Skin epidermis (tissue), 12 donors: ENCODE results near the gene MGME1.

Experiments used
- H3K27ac ChIP-seq, 21 experiments: fragments of 200-600 bp; sonication (generic) in 11 of 21; one replicate each; pipeline ENCODE4 v1.5.0; 2020; ENCODE audit warnings: mild to moderate bottlenecking in 3 of 21, inconsistent platforms in 2 of 21, moderate library complexity in 2 of 21
- H3K4me3 ChIP-seq, 7 experiments: fragments of 200-600 bp; sonication (generic) in 2 of 7; one replicate each; pipeline ENCODE4 v1.5.0; 2020; ENCODE audit warnings: inconsistent platforms in 2 of 7, mild to moderate bottlenecking in 2 of 7, moderate library complexity in 1 of 7

The MGME1 gene

DNA sequence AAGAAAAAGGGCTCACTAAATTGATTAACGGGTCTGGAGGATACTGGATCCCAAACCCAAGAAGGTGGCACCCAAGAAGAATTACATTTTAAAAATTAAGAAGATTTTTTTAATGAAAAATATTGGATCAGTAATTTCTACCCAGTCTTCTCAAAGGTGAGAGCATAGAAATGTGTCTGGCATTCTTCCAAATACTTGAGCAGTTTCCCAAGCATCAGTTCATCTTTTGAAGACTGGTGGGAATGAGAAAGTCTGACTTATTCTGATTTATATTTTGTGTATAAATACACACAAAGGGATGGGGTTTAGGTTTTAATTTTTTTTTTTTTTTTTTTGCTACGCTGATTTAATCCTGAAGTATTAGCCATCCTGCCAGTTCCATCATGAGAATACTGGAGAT lies 3.3 kb downstream of the MGME1 start:
- peak overlapping the region in 16 of 21 experiments; percentile 9 to 99 (median 97) for H3K27ac ChIP-seq
- peak overlapping the region in 5 of 7 experiments; percentile 8 to 88 (median 84) for H3K4me3 ChIP-seq

DNA sequence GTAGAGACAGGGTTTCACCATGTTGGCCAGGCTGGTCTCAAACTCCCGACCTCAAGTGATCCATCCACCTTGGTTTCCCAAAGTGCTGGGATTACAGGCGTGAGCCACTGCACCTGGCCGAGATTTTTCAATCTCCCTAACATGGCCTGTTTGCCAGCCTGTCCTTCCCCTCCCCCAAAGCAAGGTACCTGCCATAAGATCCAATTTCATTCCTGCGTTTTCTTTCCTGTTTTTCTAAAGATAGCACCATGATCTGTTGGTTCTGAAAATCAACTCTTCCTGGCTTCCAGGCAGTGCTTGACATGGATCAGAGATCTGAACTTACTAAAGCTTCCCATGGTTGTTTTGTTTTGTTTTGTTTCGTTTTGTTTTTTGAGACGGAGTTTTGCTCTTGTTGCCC lies 7.5 kb downstream of the MGME1 start:
- Histone ChIP-seq H3K27ac (no peak overlapping the region), H3K4me3 (no peak overlapping the region)

DNA sequence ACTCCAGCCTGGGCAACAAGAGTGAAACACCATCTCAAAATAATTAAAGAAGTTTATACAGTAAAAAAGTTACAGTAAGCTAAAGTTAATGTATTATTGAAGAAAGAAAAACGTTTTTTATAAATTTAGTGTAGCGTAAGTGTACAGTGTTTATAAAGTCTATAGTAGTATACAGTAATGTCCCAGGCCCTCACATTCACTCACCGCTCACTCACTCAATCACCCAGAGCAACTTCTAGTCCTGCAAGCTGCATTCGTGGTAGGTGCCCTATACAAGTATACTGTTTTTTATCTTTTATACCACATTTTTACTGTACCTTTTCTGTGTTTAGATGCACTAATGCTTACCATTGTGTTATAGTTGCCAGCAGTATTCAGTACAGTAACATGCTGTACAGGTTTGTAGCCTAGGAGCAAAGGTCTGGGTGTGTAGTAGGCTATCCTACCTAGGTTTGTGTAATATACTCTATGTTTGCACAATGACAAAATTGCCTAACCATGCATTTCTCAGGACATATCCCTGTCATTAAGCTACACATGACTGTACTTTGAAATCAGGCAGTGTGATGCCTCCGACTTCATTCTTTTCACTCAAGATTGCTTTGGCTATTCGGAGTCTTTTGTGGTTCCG lies 16.7 kb downstream of the MGME1 start:
- no peak overlapping the region for H3K27ac ChIP-seq
- H3K4me3 ChIP-seq, result no peak overlapping the region

DNA sequence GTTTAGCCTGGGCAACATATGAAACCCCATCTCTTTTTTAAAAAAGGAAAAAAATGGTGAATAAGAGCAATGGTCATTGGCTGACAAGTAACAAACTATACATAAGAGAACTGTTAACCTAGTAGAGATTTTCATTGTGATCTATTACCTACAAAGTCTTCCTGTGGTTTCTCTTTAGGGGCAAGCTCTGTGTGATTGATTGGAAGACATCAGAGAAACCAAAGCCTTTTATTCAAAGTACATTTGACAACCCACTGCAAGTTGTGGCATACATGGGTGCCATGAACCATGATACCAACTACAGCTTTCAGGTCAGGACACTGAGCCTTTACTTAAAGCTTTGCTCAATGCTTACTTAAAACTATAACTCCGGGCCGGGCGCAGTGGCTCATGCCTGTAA lies 19.2 kb downstream of the MGME1 start:
- H3K4me3 ChIP-seq, result no peak overlapping the region

DNA sequence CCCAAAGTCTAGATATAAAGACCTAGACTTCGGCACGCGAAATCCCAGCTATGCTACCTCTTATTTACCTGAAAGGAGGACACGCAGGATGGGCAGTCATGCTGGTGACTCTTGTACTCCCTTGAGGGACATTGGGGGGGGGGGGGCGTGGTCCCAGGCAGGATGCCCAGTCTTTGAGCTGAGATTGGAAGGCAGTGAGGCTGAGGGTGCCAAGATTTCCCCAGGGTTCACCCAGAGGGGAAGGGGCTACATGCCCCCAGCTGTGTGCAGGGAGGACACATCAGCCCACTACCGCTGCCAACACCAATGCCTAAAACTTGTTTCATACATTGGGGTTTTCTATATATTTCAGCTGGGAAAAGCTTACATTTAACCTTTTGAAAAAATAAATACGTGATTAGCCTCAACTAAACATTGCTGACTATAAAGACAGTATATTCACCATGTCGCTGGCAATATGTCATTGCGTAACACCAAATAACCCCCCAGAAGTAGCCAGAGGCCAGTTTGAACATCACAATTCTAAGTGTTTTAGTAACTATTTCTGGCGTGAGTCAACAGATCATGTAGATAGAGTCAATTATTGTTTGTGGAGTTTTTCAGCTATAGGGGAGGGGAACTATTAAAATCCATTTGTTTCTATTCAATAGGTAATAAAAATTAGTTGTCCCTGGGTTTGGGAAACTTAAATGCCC lies 21.6 kb downstream of the MGME1 start:
- H3K27ac ChIP-seq, result no peak overlapping the region
- H3K4me3 ChIP-seq, result no peak overlapping the region

More for the DNA sequence above, 19.2 kb downstream of the MGME1 start:
- H3K27ac ChIP-seq, result no peak overlapping the region

DNA sequence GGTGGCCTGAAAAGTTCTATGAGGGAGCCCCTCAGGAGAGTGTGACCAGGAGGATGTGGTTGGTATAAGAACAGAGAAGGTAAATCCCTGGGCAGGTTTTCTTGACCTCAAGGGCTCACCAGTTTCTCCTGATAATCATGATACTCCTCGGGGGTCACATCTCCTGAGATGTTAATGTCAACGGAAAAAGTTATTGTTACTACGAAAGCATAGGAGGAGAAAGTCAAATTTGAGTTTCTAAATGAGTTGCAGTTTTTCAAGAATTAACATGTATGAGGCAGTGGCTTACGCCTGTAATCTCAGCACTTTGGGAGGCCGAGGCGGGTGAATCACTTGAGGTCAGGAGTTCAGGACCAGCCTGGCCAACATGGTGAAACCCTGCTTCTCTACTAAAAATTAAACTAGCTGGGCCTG lies 23.4 kb downstream of the MGME1 start:
- Histone ChIP-seq H3K27ac (no peak overlapping the region), H3K4me3 (no peak overlapping the region)

DNA sequence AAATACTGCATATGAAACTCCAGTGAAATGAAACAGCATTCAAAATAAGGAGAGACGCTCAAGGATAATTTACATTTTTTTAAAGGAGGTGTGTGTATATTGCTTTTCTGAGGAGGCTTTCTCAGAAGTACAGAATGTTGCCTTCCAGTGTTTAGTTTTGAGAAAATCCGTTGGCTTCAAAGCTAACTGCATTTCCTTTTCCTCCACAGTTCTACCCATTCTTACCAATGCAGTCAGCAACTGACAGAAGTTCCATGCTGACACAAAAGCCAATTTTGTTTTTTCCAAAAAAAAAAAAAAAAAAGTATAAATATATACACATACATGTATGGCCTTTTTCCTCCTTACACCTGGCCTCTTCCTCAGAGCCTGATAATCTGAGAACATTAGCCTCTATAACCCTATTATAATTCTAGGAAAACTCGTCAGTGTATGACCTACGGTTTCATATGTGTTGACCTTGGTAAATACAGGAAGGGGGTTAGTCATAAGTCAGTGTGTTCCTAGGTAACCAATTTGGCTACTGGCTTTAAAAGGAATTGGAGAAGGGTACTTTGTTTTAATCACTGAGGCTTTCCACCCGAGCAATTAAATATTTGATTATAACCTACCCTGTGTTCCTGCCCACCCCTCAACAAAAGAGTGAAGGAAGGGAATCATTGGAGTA lies 24.2 kb downstream of the MGME1 start:
- peak overlapping the region in 1 of 21 experiments; percentile 26 for H3K27ac ChIP-seq
- H3K4me3 ChIP-seq, result no peak overlapping the region

DNA sequence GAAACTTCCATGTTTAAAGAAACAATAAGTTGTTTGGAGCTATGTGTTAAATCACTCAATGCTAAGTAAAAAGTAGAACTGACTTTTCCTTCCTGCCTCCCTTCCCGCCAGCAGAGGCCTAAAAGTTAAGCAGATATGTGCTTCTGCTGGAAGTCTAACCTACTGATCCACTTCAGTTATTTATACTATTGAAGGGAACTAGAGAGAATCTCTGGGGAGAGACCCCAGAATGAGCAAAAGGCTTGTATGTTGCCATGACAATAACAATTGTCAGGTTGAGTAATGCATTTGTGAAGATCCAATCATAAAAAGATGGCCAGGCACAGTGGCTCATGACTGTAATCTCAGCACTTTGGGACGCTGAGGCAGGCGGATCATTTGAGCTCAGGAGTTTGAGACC lies 24.7 kb downstream of the MGME1 start:
- peak overlapping the region in 1 of 21 experiments; percentile 26 for H3K27ac ChIP-seq
- H3K4me3 ChIP-seq, result no peak overlapping the region

DNA sequence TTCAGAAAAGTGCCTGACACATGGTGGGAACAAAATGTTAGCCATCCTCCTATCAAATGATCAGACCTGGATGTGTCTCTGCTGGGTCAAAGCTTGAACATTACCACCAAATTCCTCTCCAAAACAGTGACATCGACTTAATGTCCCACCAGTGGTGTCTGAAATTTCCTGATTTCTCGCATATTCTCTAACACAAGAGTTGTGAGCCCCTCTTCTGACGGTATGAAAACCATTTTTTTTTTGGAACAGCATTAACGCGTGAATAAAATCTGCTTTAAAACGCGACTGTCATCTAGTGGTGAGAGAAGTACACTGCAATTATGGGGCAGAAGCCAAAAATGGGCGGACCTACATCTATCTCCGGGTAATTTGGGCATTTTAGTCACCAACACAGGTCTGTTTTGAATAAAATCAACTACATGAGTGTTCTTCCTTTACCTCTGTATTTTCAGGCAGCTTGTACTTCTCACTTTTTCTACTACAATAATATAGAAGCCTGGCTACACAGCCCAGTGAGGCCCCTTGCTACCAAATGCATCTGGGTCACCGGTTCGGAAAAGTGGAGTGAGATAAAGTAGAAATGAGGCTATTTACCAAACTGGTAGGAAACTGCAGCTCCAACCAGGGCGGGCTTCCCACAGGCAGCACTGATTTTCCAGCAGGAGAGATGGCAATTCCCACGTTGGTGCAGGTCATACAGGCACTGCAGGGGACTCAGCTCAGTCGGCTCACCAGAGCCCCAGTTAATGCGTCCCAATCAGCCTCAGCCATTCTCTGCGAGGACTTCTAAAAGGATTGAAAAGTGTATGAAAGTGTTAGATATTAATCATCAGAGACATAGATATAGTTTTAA lies 27.4 kb downstream of the MGME1 start:
- Histone ChIP-seq H3K4me3 (no peak overlapping the region), H3K27ac (no peak overlapping the region)

DNA sequence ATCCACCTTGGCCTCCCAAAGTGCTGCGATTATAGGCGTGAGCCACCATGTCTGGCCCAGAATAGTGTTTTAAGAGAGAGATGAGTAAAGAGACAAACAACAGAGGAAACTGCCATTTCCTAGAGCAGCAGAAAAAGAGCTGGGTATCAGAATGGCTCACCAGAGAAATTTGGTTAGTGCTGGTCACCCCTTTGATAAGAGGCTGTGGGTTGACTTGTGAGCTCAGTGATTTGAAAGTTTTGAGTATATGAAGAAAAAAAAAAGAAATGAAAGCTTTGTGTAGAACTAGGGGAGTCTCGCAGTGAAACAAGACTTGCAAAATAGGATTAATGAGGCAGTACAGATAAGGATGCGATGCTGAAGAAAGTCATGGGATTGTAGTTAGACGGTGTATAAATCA lies 29.6 kb downstream of the MGME1 start:
- H3K27ac ChIP-seq, result no peak overlapping the region
- no peak overlapping the region for H3K4me3 ChIP-seq

DNA sequence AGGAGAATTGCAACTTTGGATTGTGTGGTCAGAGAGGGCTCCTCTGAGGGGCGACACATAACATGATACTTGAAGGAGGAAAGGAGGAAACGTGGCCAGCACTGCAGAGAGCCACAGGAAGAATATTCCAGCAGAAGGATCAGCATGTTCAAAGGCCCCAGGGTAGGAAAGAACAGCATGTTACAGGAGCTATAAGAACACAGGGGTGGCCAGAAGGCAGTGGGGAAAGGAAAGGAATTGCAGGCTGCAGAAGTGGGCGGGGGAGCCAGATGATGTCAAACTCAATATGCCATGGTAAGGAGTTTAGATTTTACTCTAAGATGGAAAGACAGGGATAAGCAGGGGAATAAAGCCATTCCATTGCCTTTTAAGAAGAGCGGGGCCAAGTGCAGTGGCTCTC lies 30.7 kb downstream of the MGME1 start:
- H3K4me3 ChIP-seq, result no peak overlapping the region
- no peak overlapping the region for H3K27ac ChIP-seq

DNA sequence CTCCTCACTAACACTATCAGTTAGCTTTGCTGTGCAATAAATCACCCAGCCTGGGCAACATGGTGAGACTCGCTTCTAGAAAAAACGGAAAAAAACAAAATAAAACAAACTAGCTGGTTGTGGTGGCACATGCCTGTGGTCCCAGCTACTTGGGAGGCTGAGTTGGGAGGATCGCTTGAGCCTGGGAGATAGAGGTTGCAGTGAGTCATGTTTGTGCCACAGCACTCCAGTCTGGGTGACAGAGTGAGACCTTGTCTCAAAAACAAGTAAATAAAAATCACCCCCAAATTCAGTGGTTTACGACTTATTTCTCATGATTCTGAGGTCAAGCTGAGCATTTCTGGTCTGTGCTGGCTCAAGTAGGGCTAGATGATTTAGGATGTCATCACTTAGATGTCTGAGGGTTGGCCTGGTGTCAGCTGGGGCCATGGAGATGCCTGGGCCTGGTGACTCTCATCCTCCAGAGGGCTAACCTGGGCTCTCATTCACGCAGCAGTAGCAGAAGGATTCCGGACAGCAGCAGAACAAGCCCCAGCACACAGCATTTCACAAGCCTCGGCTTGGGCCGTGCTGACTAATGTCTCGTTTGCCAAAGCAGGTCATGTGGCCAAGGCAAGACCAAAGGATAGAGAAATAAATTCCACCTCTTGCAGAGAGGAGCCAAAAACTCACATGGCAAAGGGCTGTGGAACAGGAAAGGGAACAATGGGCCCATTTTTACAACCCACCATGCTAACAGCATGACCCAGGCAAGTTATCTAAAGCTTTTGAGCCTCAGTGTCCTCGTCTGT lies 32.5 kb downstream of the MGME1 start:
- Histone ChIP-seq H3K4me3 (no peak overlapping the region), H3K27ac (peak overlapping the region in 7 of 21 experiments; percentile 11 to 65 (median 21))

DNA sequence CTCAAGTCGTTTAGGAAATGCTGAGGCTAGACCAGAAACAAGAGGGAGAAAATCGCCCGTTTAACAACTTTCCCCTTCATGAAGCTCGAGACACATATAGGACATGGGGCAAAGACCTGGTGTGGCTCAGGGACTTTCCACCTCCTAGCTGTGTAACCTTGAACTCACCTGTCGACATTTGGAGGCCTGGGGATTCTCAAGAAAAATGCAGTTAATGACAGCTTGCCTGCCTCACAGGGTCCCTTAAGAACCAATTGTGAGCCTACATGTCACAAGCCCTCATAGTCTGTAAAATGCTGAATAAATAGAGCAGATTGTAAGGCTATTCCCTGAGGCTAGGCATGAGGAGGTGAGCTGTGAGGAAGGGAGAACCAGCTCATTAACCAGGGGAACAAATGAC lies 35.1 kb downstream of the MGME1 start:
- H3K27ac ChIP-seq, result no peak overlapping the region
- no peak overlapping the region for H3K4me3 ChIP-seq

DNA sequence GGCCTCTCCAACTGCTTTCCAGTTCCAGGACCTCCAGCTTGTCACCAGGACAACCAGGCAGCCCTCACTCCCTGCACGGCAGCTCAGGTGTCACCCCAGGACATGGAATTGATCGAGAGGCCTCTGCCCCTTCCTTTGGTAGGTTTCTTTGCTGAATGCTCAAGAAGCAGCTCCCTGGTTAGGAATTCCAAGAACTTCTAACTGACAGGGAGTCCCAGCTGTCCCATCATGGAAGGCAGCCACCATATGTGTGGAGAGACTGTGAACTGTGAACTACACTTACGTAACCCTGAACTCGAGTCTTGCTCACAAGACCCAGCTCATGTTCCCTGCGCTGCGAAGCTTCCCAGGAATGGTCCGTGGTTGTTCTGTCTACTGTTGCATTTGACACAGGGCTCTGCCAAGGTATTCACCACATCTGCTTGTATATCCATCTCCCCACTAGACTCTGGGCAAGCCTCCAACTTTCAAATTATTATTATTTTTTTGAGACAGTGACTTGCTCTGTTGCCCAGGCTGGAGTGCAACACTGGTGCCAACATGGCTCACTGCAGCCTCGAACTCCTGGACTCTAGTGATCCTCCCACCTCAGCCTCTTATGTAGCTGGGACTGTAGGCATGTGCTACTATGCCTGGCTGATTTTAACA lies 35.7 kb downstream of the MGME1 start:
- Histone ChIP-seq H3K4me3 (no peak overlapping the region), H3K27ac (no peak overlapping the region)

DNA sequence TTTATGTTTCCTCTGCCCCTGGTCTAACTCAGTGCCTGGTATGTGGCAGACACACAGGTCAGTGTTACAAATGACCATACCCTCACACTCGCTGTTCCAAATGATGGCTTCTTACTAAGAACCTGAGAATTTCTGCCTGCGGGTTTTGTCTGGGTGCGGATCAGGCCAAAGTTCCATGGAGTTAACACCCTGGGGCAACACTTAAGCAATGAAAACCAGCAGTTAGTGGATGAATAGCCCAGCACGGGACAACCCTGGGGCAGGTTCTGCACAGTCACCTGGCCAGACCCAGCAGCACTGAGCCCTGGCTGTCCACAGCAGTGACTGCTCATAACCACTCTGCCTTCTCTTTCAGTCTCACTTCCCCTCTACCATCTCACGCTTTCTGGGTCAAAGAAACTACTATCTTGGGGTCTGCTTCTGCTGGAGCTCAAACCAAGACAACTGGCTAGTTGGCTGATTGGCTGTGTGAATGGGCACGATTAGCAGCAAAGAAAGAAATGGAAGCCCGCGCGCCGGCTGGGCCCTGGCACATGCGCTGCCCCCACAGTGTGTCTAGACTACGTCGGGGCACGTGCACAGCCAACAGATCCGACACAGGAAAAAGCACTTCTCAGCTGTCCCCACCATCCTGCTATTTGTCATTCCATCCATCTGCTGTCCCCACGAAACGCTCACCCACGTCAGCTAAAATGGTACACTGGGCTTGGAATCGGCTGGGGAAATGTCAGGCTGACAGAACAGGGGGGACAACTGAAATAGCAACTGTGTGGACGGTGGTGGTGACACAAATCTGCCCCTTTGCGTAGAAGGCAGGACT lies 36.6 kb downstream of the MGME1 start:
- H3K27ac ChIP-seq, result no peak overlapping the region
- H3K4me3 ChIP-seq, result no peak overlapping the region

DNA sequence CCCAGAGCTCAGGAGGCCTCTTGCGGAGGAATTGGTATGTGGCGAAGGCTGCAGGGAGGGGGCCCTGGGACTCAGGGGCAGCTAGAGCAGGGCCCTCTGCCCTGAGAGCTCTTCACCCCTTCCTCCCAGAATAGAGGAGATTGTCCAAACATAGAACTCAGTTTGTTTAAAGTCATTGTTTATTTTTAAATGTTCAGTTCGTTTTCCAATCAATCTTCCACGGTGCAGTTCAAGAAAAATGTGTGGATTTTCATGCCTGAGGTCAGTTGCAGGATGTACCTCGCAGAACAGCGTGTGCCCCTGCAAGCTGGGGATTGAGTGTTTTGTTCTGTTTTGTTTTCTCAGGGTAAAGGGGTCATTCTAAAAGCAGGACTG lies 37.2 kb downstream of the MGME1 start:
- Histone ChIP-seq H3K27ac (no peak overlapping the region), H3K4me3 (no peak overlapping the region)

DNA sequence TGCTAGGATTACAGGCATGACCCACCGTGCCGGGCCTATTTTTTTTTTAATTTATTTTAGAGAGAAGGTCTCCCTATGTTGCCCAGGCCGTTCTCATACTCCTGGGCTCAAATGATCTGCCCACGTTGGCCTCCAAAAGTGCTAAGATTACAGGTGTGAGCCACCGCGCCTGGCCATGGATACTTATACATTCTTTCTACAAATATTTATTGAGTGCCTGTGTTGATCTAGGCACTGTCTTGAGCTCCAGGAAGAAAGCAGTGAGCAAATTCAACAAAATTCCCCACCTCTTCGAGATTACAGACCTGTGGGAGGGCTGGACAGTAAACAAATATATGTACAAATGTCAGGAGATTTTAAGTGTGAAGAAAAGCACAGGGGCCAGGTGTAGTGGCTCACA lies 37.9 kb downstream of the MGME1 start:
- Histone ChIP-seq H3K27ac (no peak overlapping the region), H3K4me3 (no peak overlapping the region)
